DMS153 treated with DMSO at 0.1 percent for 48 hours (cell line): Measurements from ENCODE around the gene RPL3.
A peak's percentile ranks its signal among the peaks of the same experiment; 100 is the strongest.

Experiments
- DNase-seq: peaks from one replicate; lab custom pipeline; 2025; ENCODE audit not compliant: unreplicated experiment; lab: John Stamatoyannopoulos, UW

The RPL3 gene

GRCh38 chr22:39284142-39284980 is 35.1 kb downstream of the RPL3 start:
- no peak for DNase-seq

GRCh38 chr22:39283322-39284141 is 35.9 kb downstream of the RPL3 start:
- no peak for DNase-seq

GRCh38 chr22:39282645-39283321 is 36.6 kb downstream of the RPL3 start:
- no peak for DNase-seq

GRCh38 chr22:39281126-39281525 is 38.3 kb downstream of the RPL3 start:
- DNase-seq, result no peak

- DNase-seq, result no peak
These were observed 39.2 kb downstream of the RPL3 start for GRCh38 chr22:39280250-39280649.

GRCh38 chr22:39279170-39279850 is 40.1 kb downstream of the RPL3 start:
- no peak for DNase-seq

- DNase-seq, result peak; percentile 42
These were observed 41.4 kb downstream of the RPL3 start for GRCh38 chr22:39278040-39278439.

GRCh38 chr22:39277142-39277607 is 42.2 kb downstream of the RPL3 start:
- DNase-seq, result no peak

- no peak for DNase-seq
These were observed 42.8 kb downstream of the RPL3 start for GRCh38 chr22:39276440-39277141.

GRCh38 chr22:39275814-39276439 is 43.5 kb downstream of the RPL3 start:
- DNase-seq, result no peak

- no peak for DNase-seq
These were observed 45.2 kb downstream of the RPL3 start for GRCh38 chr22:39273950-39274887.

- DNase-seq, result no peak
These were observed 48.6 kb downstream of the RPL3 start for GRCh38 chr22:39270792-39271191.

- DNase-seq, result no peak
These were observed 49.1 kb downstream of the RPL3 start for GRCh38 chr22:39270280-39270679.

- no peak for DNase-seq
These were observed 50.2 kb downstream of the RPL3 start for GRCh38 chr22:39269095-39269790.

- DNase-seq, result no peak
These were observed 50.8 kb downstream of the RPL3 start for GRCh38 chr22:39268645-39269044.

GRCh38 chr22:39267974-39268373 is 51.4 kb downstream of the RPL3 start:
- no peak for DNase-seq

GRCh38 chr22:39266398-39267030 is 52.9 kb downstream of the RPL3 start:
- no peak for DNase-seq
